H9 (cell line): ENCODE measurements around the gene ARHGAP1. TPM values are rescaled to one million over a fixed set of nuclear protein-coding genes. Genes with fewer than 3 reads are reported as not detected.

Experiments used
- DNase-seq: peaks from one replicate; pipeline ENCODE4 v3.0.0-alpha.2; 2017
- H2AFZ ChIP-seq: one replicate; pipeline ENCODE4 v1.6.1; 2013; ENCODE audit warnings: mild to moderate bottlenecking, low read length, control low read depth, moderate library complexity
- H2AK5ac ChIP-seq: 2 replicates; pipeline ENCODE4 v1.6.1; 2013; ENCODE audit warnings: low read length, control low read depth, mixed read lengths; ENCODE audit not compliant: insufficient read length
- H2BK120ac ChIP-seq: one replicate; pipeline ENCODE4 v1.6.1; 2013; ENCODE audit warnings: low read depth, mild to moderate bottlenecking, low read length, control low read depth, inconsistent platforms; ENCODE audit not compliant: poor library complexity, severe bottlenecking
- H2BK12ac ChIP-seq: 2 replicates; pipeline ENCODE4 v1.6.1; 2013; ENCODE audit warnings: low read length, control low read depth, mixed read lengths, low read depth; ENCODE audit not compliant: insufficient read length
- H2BK15ac ChIP-seq: 2 replicates; pipeline ENCODE4 v1.6.1; 2013; ENCODE audit warnings: low read depth, low read length, control low read depth
- H2BK20ac ChIP-seq: one replicate; pipeline ENCODE4 v1.6.1; 2013; ENCODE audit warnings: low read depth, mild to moderate bottlenecking, low read length, control low read depth, inconsistent platforms; ENCODE audit not compliant: poor library complexity, severe bottlenecking
- H2BK5ac ChIP-seq: 2 replicates; pipeline ENCODE4 v1.6.1; 2013; ENCODE audit warnings: low read length, control low read depth, mixed read lengths; ENCODE audit not compliant: insufficient read length
- H3K14ac ChIP-seq: 2 replicates; pipeline ENCODE4 v1.6.1; 2013; ENCODE audit warnings: low read length, control low read depth; ENCODE audit not compliant: insufficient read depth
- H3K18ac ChIP-seq: 2 replicates; pipeline ENCODE4 v1.6.1; 2013; ENCODE audit warnings: low read depth, mild to moderate bottlenecking, mixed read lengths, low read length, control low read depth; ENCODE audit not compliant: insufficient read length
- H3K23ac ChIP-seq: 2 replicates; pipeline ENCODE4 v1.6.1; 2013; ENCODE audit warnings: low read length, control low read depth, mixed read lengths, low read depth; ENCODE audit not compliant: insufficient read length
- H3K23me2 ChIP-seq: 2 replicates; pipeline ENCODE4 v1.6.1; 2013; ENCODE audit warnings: low read depth, mild to moderate bottlenecking, mixed read lengths, low read length, control low read depth; ENCODE audit not compliant: insufficient read length, poor library complexity, severe bottlenecking
- H3K27ac ChIP-seq: 2 replicates; pipeline ENCODE4 v1.5.1; 2013; ENCODE audit warnings: low read length, control low read depth, mixed read lengths, low read depth; ENCODE audit not compliant: insufficient read length
- H3K27me3 ChIP-seq: 2 replicates; pipeline ENCODE4 v1.6.1; 2013; ENCODE audit warnings: low read length, control low read depth, inconsistent platforms; ENCODE audit not compliant: insufficient read depth
- H3K4ac ChIP-seq: 2 replicates; pipeline ENCODE4 v1.6.1; 2013; ENCODE audit warnings: low read depth, mild to moderate bottlenecking, control low read depth, inconsistent platforms, low read length, moderate library complexity
- H3K4me1 ChIP-seq: 2 replicates; pipeline ENCODE4 v1.6.1; 2013; ENCODE audit warnings: low read length, control low read depth, inconsistent platforms; ENCODE audit not compliant: insufficient read depth
- H3K4me2 ChIP-seq: 2 replicates; pipeline ENCODE4 v1.6.1; 2013; ENCODE audit warnings: low read length, control low read depth, mixed read lengths; ENCODE audit not compliant: insufficient read length, insufficient read depth
- H3K56ac ChIP-seq: 2 replicates; pipeline ENCODE4 v1.6.1; 2013; ENCODE audit warnings: low read depth, mild to moderate bottlenecking, mixed read lengths, low read length, control low read depth; ENCODE audit not compliant: insufficient read length
- H3K79me1 ChIP-seq: 2 replicates; pipeline ENCODE4 v1.6.1; 2013; ENCODE audit warnings: low read depth, mild to moderate bottlenecking, moderate library complexity, low read length, control low read depth, inconsistent platforms; ENCODE audit not compliant: insufficient read depth, poor library complexity, severe bottlenecking
- H3K79me2 ChIP-seq: 2 replicates; pipeline ENCODE4 v1.6.1; 2013; ENCODE audit warnings: low read length, control low read depth, inconsistent platforms; ENCODE audit not compliant: insufficient read depth
- H3K9ac ChIP-seq: 2 replicates; pipeline ENCODE4 v1.6.1; 2013; ENCODE audit warnings: low read length, control low read depth, mixed read lengths; ENCODE audit not compliant: insufficient read length; ENCODE audit errors: extremely low read depth
- H3K9me3 ChIP-seq: one replicate; pipeline ENCODE4 v1.6.1; 2013; ENCODE audit warnings: low read depth, low read length, inconsistent platforms; ENCODE audit not compliant: control insufficient read depth
- H3T11ph ChIP-seq: one replicate; pipeline ENCODE4 v1.6.1; 2013; ENCODE audit warnings: mild to moderate bottlenecking, low read length, control low read depth, inconsistent platforms
- H4K20me1 ChIP-seq: one replicate; pipeline ENCODE4 v1.6.1; 2013; ENCODE audit not compliant: control insufficient read depth, insufficient read length, insufficient read depth
- H4K5ac ChIP-seq: 2 replicates; pipeline ENCODE4 v1.6.1; 2013; ENCODE audit warnings: low read depth, mild to moderate bottlenecking, mixed read lengths, low read length, control low read depth; ENCODE audit not compliant: insufficient read length
- H4K8ac ChIP-seq: replicated peaks from 2 replicates; pipeline ENCODE4 v1.6.1; 2013; ENCODE audit warnings: low read length, control low read depth, mixed read lengths, low read depth; ENCODE audit not compliant: insufficient read length
- H4K91ac ChIP-seq: 2 replicates; pipeline ENCODE4 v1.6.1; 2013; ENCODE audit warnings: low read depth, mild to moderate bottlenecking, moderate library complexity, mixed read lengths, low read length, control low read depth; ENCODE audit not compliant: insufficient read length
- H3K27ac Mint-ChIP-seq, 3 experiments: 2 replicates in 2 of 3; 3 replicates in 1 of 3; pipeline ENCODE4 v1.8.0; 2020 to 2021; ENCODE audit warnings: mixed read lengths in 3 of 3, mild to moderate bottlenecking in 1 of 3, moderate library complexity in 1 of 3
- H3K27me3 Mint-ChIP-seq: 2 replicates; pipeline ENCODE4 v1.8.0; 2021; ENCODE audit warnings: low read depth, mild to moderate bottlenecking, moderate library complexity, mixed read lengths
- H3K36me3 Mint-ChIP-seq, 3 experiments: 2 replicates in 2 of 3; 3 replicates in 1 of 3; pipeline ENCODE4 v1.8.0; 2020 to 2021; ENCODE audit warnings: low read depth in 3 of 3, mixed read lengths in 3 of 3; ENCODE audit not compliant: insufficient read depth in 1 of 3
- H3K4me1 Mint-ChIP-seq, 2 experiments: 2 replicates each; pipeline ENCODE4 v1.8.0; 2020; ENCODE audit warnings: mixed read lengths in 2 of 2
- H3K4me3 Mint-ChIP-seq, 2 experiments: 2 replicates in 1 of 2; 3 replicates in 1 of 2; pipeline ENCODE4 v1.8.0; 2020 to 2021; ENCODE audit warnings: mild to moderate bottlenecking in 2 of 2, mixed read lengths in 2 of 2, moderate library complexity in 1 of 2
- H3K9me3 Mint-ChIP-seq, 2 experiments: 2 replicates in 1 of 2; 3 replicates in 1 of 2; pipeline ENCODE4 v1.8.0; 2020; ENCODE audit warnings: mild to moderate bottlenecking in 2 of 2, mixed read lengths in 2 of 2, moderate library complexity in 1 of 2
- WGBS: extraction: QIAGEN DNeasy Blood & Tissue Kit; methylation state at CpG from one replicate; pipeline ENCODE4 v1.1.7; 2013; ENCODE audit warnings: missing lambda C conversion rate, low lambda C conversion rate, mixed read lengths; ENCODE audit not compliant: insufficient read length; ENCODE audit errors: extremely low coverage; 5-methylcytosine and 5-hydroxymethylcytosine counted together
- total RNA-seq: library from RNA; stranded (reverse); gene quantifications from 2 replicates; pipeline ENCODE4 v1.2.1, GENCODE V29; 2021
- TF ChIP-seq, protein P1 (sequence below): fragments of 200-600 bp; sonication (generic); conservative IDR thresholded peaks from 3 replicates; pipeline ENCODE4 v1.8.0; 2021; ENCODE audit warnings: antibody characterized with exemption, mild to moderate bottlenecking

ARHGAP1 gene
- total RNA-seq, 1 experiment from 2014 or later, result 45.3 TPM

DNA sequence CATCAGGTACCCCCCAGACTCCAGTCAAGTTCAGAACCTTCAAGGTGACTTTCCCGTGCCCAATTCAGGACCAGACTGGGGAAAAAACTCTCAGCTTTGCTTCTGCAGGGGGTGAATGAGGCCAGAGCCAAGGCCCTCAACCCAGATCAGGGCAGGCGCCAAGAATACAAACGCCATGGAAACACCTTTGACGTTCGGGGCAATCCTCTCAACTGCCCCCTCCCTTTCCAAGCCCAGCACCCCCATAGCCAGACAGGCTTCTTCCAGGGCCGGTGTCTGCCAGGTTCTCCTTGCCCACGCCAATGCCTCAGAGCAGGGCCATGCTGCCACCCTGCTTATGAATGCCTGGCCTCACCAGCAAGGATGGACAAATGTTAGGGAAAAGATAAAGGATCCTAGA, 5.8 kb downstream of the ARHGAP1 start:
- TF ChIP-seq, protein P1, sequence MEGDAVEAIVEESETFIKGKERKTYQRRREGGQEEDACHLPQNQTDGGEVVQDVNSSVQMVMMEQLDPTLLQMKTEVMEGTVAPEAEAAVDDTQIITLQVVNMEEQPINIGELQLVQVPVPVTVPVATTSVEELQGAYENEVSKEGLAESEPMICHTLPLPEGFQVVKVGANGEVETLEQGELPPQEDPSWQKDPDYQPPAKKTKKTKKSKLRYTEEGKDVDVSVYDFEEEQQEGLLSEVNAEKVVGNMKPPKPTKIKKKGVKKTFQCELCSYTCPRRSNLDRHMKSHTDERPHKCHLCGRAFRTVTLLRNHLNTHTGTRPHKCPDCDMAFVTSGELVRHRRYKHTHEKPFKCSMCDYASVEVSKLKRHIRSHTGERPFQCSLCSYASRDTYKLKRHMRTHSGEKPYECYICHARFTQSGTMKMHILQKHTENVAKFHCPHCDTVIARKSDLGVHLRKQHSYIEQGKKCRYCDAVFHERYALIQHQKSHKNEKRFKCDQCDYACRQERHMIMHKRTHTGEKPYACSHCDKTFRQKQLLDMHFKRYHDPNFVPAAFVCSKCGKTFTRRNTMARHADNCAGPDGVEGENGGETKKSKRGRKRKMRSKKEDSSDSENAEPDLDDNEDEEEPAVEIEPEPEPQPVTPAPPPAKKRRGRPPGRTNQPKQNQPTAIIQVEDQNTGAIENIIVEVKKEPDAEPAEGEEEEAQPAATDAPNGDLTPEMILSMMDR, result no peak
- Histone ChIP-seq H4K20me1 (no peaks in the 10 kb centered on the region), H4K91ac (no peak overlapping the region), H3K56ac (no peak overlapping the region), H2BK12ac (no peak overlapping the region), H2AFZ (no peak overlapping the region), H2BK5ac (no peak overlapping the region), H2BK15ac (no peak overlapping the region), H3K9ac (no peak overlapping the region), H3K23me2 (no peaks in the 10 kb centered on the region), H3K4me1 (no peaks in the 10 kb centered on the region), H3T11ph (no peak overlapping the region), H3K4ac (no peak overlapping the region), H3K18ac (no peak overlapping the region), H2BK20ac (no peak overlapping the region), H3K79me1 (no peaks in the 10 kb centered on the region), H3K27ac (no peak overlapping the region), H2AK5ac (no peak overlapping the region), H4K5ac (no peak overlapping the region), H3K23ac (no peak overlapping the region), H3K9me3 (no peaks in the 10 kb centered on the region), H3K4me2 (no peak overlapping the region), H4K8ac (no peak overlapping the region), H3K27me3 (no peaks in the 10 kb centered on the region), H3K14ac (no peak overlapping the region), H3K79me2 (no peaks in the 10 kb centered on the region), H2BK120ac (no peak overlapping the region)
- Mint-ChIP-seq H3K36me3 (peaks cover 2 to 13% (median 13%) of the 10 kb centered on the region in 3 experiments; a peak in 5 of 7 replicates), H3K27ac (peak overlapping the region in 1 of 3 experiments; percentile 62; a peak in 2 of 7 replicates), H3K27me3 (no peaks in the 10 kb centered on the region), H3K9me3 (no peaks in the 10 kb centered on the region), H3K4me1 (peaks cover 11% of the 10 kb centered on the region in 2 experiments; a peak in 3 of 4 replicates), H3K4me3 (no peak overlapping the region)
- no CpG with 5 or more reads among the region's 7 CpGs for whole genome bisulfite sequencing
- no peak for DNase-seq
